ENCODE measurements around the gene PXK. TPM values are rescaled to one million over a fixed set of nuclear protein-coding genes. Genes with fewer than 3 reads are reported as not detected.

PXK gene
- total RNA-seq, 2 experiments from 2014 or later, result 61.7 to 64.7 TPM

- Mint-ChIP-seq H3K27ac (no peak overlapping the region), H3K27me3 (peaks cover 22% of the 10 kb centered on the region), H3K4me1 (peaks cover under 1% of the 10 kb centered on the region), H3K4me3 (no peak overlapping the region), H3K36me3 (no peaks in the 10 kb centered on the region), H3K9me3 (ENCODE audit: low read depth) (no peaks in the 10 kb centered on the region)
- DNase-seq, result no peak
- no peak for ATAC-seq
- CTCF ChIA-PET, result interaction anchor here (0.8 to 5.0 kb wide), 4 partner anchors 25 to 236 kb away, joined by 3 to 41 read pairs (median 4); partner anchors contain the start of gene ACOX2
Observed at GRCh38 chr3:58299839-58300516, 32.7 kb upstream of the PXK start.

DNA sequence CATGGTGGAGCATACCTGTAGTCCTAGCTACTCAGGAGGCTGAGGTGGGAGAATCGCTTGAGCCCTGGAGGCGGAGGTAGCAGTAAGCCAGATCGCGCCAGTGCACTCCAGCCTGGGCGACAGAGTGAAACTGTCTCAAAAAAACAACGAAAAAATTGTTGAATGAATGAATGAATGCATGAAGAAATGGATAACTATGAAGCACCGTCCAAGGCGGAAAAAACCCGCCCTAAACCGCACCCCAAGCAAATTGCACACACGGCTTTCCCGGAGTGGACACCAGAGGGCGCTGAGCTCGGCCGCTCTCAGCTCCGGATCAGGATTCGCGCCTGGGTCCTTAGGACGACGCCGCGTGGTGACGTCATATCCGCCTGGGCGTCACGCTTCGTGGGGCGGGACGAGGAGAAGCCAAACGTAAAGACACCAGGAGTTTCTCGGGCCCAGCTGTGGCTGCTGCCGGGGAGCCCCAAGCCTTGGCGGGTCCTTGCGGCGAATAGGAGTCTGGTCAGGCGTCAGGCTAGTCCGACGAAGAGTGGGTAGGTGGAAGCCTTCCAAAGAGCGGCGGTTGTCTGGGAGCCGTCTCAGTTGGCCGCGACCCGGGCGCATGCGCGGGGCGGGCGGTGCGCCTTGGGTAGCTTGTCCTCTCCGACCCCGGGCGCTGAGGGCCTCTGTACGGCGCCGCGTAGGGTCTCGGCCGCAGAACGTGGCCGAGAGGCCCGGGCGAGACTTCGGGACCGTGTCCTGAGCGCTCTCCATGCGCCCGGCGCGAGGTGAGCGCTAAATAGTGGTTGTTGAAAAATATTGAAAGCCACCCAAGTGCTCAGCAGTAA, 26.6 kb upstream of the PXK start, which contains the start of the genes HTD2 and RPP14:
Gene HTD2 (plus strand): TSS at position 639 of the 830 bp plus-strand sequence. CDS start 11,094 bp downstream, outside the sequence.
Gene RPP14 (plus strand): TSS at position 364 of the 830 bp plus-strand sequence. CDS start 4,085 bp downstream, outside the sequence.
- H3K27ac Mint-ChIP-seq, result peak within 1 kb of the TSS; percentile 99
- H3K36me3 Mint-ChIP-seq, result peaks cover 12% of the 10 kb centered on the region
- peaks cover 13% of the 10 kb centered on the region for H3K27me3 Mint-ChIP-seq
- H3K4me1 Mint-ChIP-seq, result peaks cover 32% of the 10 kb centered on the region
- peak; percentile 91 for ATAC-seq
- peak; percentile 99 for DNase-seq
- H3K9me3 Mint-ChIP-seq (ENCODE audit: low read depth), result no peaks in the 10 kb centered on the region
- CTCF ChIA-PET, result interaction anchor here (0.7 to 4.6 kb wide), 63 partner anchors 8 to 1078 kb away, joined by 3 to 59 read pairs (median 5); partner anchors contain the start of genes ABHD6, FLNB, KCTD6 and PDHB
- H3K4me3 Mint-ChIP-seq, result peak within 1 kb of the TSS; percentile 98

DNA sequence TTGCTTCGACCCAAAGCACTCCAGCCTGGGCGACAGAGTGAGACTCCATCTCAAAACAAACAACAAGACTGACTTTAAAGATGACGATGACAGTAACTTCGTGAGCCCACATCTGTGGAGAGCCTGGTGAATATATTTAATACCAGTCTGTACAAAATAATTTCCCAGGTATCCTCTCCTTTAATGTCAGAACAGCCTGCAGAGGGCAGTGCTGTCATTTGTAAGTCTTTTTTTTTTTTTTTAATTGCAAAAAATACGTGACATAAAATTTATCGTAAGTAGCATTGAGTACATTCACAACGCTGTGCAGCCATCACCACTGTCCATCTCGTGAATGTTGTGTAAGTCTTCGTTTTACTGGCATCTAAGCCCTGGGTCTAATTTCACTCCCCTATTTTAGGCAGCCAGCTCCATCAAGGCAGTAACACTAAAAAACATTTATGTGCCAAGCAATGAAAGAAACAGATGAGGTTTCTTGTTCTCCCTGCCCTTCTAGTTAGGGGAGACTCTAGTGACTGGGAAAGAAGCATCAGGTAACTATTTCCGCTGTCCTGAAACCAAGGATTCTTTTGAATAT, 25.0 kb upstream of the PXK start:
- Mint-ChIP-seq H3K9me3 (ENCODE audit: low read depth) (no peaks in the 10 kb centered on the region), H3K27ac (peak overlapping the region; percentile 99), H3K4me3 (peak overlapping the region; percentile 98), H3K4me1 (peaks cover 32% of the 10 kb centered on the region), H3K27me3 (no peaks in the 10 kb centered on the region), H3K36me3 (peaks cover 24% of the 10 kb centered on the region)
- ATAC-seq, result no peak
- CTCF ChIA-PET, result interaction anchor here (0.7 to 4.6 kb wide), 39 partner anchors 8 to 346 kb away, joined by 3 to 59 read pairs (median 6); partner anchors contain the start of genes ABHD6, FLNB, KCTD6 and PXK
- DNase-seq, result peak; percentile 66

- CTCF ChIA-PET, result interaction anchor here (0.9 to 4.6 kb wide), 18 partner anchors 10 to 347 kb away, joined by 3 to 59 read pairs (median 7); partner anchors contain the start of genes KCTD6 and PXK
- Mint-ChIP-seq H3K27me3 (no peaks in the 10 kb centered on the region), H3K4me1 (peaks cover 32% of the 10 kb centered on the region), H3K9me3 (ENCODE audit: low read depth) (no peaks in the 10 kb centered on the region), H3K36me3 (peaks cover 29% of the 10 kb centered on the region), H3K4me3 (no peak overlapping the region), H3K27ac (peak overlapping the region; percentile 53)
- ATAC-seq, result no peak
- no peak for DNase-seq
Observed at GRCh38 chr3:58308728-58309127, 24.0 kb upstream of the PXK start.

GRCh38 chr3:58317811-58318210, 14.9 kb upstream of the PXK start:
- peaks cover 6% of the 10 kb centered on the region for H3K4me1 Mint-ChIP-seq
- no peak overlapping the region for H3K4me3 Mint-ChIP-seq
- H3K36me3 Mint-ChIP-seq, result peaks cover 34% of the 10 kb centered on the region
- DNase-seq, result no peak
- no peaks in the 10 kb centered on the region for H3K9me3 Mint-ChIP-seq (ENCODE audit: low read depth)
- no peaks in the 10 kb centered on the region for H3K27me3 Mint-ChIP-seq
- CTCF ChIA-PET, result interaction anchor here (1.0 to 2.5 kb wide), 5 partner anchors 11 to 127 kb away, joined by 3 to 18 read pairs (median 4); partner anchors contain the start of genes HTD2 and RPP14
- no peak overlapping the region for H3K27ac Mint-ChIP-seq
- ATAC-seq, result no peak

GRCh38 chr3:58321791-58322190, 10.9 kb upstream of the PXK start:
- no peak for ATAC-seq
- no peak for DNase-seq
- H3K4me3 Mint-ChIP-seq, result no peak overlapping the region
- H3K27me3 Mint-ChIP-seq, result no peaks in the 10 kb centered on the region
- CTCF ChIA-PET, result interaction anchor here (0.9 to 8.5 kb wide), 8 partner anchors 10 to 210 kb away, joined by 4 to 54 read pairs (median 6); partner anchors contain the start of genes HTD2, KCTD6 and RPP14
- no peak overlapping the region for H3K27ac Mint-ChIP-seq
- H3K4me1 Mint-ChIP-seq, result peaks cover 32% of the 10 kb centered on the region
- peaks cover 13% of the 10 kb centered on the region for H3K36me3 Mint-ChIP-seq
- H3K9me3 Mint-ChIP-seq (ENCODE audit: low read depth), result no peaks in the 10 kb centered on the region

GRCh38 chr3:58322793-58323192, 9.9 kb upstream of the PXK start:
- ATAC-seq, result no peak
- CTCF ChIA-PET, result interaction anchor here (2.5 to 8.5 kb wide), 3 partner anchors 16 to 209 kb away, joined by 14 to 54 read pairs (median 24); partner anchors contain the start of genes HTD2 and RPP14
- Mint-ChIP-seq H3K27me3 (no peaks in the 10 kb centered on the region), H3K4me1 (peaks cover 32% of the 10 kb centered on the region), H3K36me3 (peaks cover 8% of the 10 kb centered on the region), H3K9me3 (ENCODE audit: low read depth) (no peaks in the 10 kb centered on the region), H3K27ac (no peak overlapping the region), H3K4me3 (no peak overlapping the region)
- DNase-seq, result no peak

DNA sequence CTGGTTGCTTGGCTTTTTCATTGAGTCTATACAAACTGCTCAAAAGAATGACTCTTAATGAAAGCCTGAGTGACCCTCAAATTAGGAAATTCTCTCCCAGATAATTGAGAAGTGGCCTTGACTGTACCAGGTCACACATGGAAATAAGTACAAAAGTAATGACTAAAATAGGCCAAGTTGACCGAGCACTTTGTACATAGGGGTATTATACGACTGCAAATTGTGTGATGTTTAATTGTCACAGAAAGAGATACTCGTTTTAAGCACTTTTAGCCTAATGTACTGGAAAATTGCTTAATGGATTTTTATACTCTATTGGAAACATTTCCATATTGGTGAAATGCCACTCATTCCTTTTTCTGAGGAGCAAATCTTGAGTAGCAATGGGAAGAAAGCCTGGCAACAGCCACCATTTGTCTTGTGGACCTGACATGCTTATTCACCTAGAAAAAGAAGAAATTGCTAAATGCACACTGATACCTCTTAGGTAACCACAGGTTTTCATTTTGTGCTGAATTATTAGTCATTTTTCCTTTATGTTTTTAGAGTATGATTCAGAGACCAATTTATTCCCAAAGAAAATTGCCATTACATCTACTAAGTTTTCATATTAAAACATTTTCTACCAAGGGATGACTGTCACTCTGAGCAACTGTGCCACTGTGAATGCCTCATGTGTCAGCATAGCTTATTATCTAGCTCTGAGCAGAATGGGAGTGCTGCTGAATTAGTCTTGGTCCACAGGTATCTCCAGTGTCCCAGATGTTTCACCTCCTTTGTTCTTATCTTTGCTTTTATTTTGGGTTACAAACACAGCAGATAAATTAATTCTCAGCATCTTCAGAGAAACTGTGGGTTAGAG, 8.9 kb upstream of the PXK start:
- H3K27ac Mint-ChIP-seq, result peak overlapping the region; percentile 30
- H3K4me3 Mint-ChIP-seq, result no peak overlapping the region
- peaks cover 32% of the 10 kb centered on the region for H3K4me1 Mint-ChIP-seq
- peaks cover 6% of the 10 kb centered on the region for H3K36me3 Mint-ChIP-seq
- DNase-seq, result no peak
- no peaks in the 10 kb centered on the region for H3K9me3 Mint-ChIP-seq (ENCODE audit: low read depth)
- H3K27me3 Mint-ChIP-seq, result no peaks in the 10 kb centered on the region
- peak; percentile 45 for ATAC-seq
- CTCF ChIA-PET, result interaction anchor here (1.0 to 8.5 kb wide), 3 partner anchors 17 to 92 kb away, joined by 3 to 54 read pairs (median 24); partner anchors contain the start of genes HTD2 and RPP14

- Mint-ChIP-seq H3K9me3 (ENCODE audit: low read depth) (no peaks in the 10 kb centered on the region), H3K27me3 (no peaks in the 10 kb centered on the region), H3K4me1 (peaks cover 29% of the 10 kb centered on the region), H3K36me3 (peaks cover 4% of the 10 kb centered on the region), H3K4me3 (no peak overlapping the region), H3K27ac (peak overlapping the region; percentile 66)
- CTCF ChIA-PET, result interaction anchor here (0.9 to 8.5 kb wide), 6 partner anchors 18 to 168 kb away, joined by 3 to 54 read pairs (median 3); partner anchors contain the start of genes HTD2, KCTD6 and RPP14
- DNase-seq, result no peak
- ATAC-seq, result peak; percentile 52
Observed at GRCh38 chr3:58324391-58325390, 8.0 kb upstream of the PXK start.

- Mint-ChIP-seq H3K27me3 (no peaks in the 10 kb centered on the region), H3K27ac (peak overlapping the region; percentile 66), H3K36me3 (peaks cover 4% of the 10 kb centered on the region), H3K4me1 (peaks cover 31% of the 10 kb centered on the region), H3K4me3 (no peak overlapping the region), H3K9me3 (ENCODE audit: low read depth) (no peaks in the 10 kb centered on the region)
- CTCF ChIA-PET, result interaction anchor here (0.9 to 8.5 kb wide), 5 partner anchors 19 to 167 kb away, joined by 3 to 54 read pairs (median 3); partner anchors contain the start of genes HTD2, KCTD6 and RPP14
- DNase-seq, result no peak
- ATAC-seq, result no peak
Observed at GRCh38 chr3:58325525-58325992, 7.1 kb upstream of the PXK start.
